ENCODE results near the gene GABARAPL2.

- TF ChIP-seq ZXDB (tag by site-specific recombination; IDR thresholded peaks at IDR 0.05) (peak; percentile 64), SETDB1 (IDR thresholded peaks at IDR 0.05; ENCODE audit: insufficient read length, low read length) (no peak), BCL11A (tag by site-specific recombination; IDR thresholded peaks at IDR 0.05; ENCODE audit: low read depth) (no peak), ZNF555 (tag by site-specific recombination; conservative IDR thresholded peaks at IDR 0.05) (no peak), ZSCAN23 (tag by site-specific recombination; IDR thresholded peaks at IDR 0.05) (no peak), ZNF2 (tag by site-specific recombination; IDR thresholded peaks at IDR 0.05) (no peak)
- TF ChIP-seq, protein P1, sequence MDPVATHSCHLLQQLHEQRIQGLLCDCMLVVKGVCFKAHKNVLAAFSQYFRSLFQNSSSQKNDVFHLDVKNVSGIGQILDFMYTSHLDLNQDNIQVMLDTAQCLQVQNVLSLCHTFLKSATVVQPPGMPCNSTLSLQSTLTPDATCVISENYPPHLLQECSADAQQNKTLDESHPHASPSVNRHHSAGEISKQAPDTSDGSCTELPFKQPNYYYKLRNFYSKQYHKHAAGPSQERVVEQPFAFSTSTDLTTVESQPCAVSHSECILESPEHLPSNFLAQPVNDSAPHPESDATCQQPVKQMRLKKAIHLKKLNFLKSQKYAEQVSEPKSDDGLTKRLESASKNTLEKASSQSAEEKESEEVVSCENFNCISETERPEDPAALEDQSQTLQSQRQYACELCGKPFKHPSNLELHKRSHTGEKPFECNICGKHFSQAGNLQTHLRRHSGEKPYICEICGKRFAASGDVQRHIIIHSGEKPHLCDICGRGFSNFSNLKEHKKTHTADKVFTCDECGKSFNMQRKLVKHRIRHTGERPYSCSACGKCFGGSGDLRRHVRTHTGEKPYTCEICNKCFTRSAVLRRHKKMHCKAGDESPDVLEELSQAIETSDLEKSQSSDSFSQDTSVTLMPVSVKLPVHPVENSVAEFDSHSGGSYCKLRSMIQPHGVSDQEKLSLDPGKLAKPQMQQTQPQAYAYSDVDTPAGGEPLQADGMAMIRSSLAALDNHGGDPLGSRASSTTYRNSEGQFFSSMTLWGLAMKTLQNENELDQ (tag by site-specific recombination; IDR thresholded peaks at IDR 0.05; ENCODE audit: low read depth) = no peak
Measured at GRCh38 chr16:75566040-75566757, at the start of gene GABARAPL2.

Data from HEK293 (cell line).